ENCODE results near the gene KCNH1. TPM values are rescaled to one million over a fixed set of nuclear protein-coding genes. Genes with fewer than 3 reads are reported as not detected.

Gene KCNH1
- total and polyA plus RNA-seq, 9 of the 15 experiments (the other 6 are each of a cell fraction or from before 2014, with no cell fraction given), result not detected

DNA sequence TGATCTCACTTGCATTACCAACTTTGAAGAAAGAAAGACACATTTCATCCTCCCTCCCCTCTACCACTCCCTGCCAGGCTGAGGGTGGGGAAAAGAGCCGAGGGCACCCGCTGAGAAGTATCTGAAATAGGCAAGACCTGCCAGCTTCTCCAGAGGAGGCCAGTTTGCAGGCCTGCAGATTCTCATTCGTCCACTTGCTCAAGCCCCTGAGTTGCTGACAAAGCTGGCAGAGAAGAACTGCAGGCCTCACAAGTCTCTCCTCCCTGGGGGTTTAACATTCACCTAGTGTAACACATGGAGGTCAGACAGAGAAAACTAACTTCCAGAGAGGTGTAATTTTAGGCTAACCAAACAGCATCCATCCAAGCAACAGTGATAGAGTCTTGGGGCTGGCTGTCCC, 428.9 kb downstream of the KCNH1 start (continued):
- TF ChIP-seq PRDM10 (IDR thresholded peaks at IDR 0.05; ENCODE audit: partially characterized antibody) (no peak), ZC3H8 (IDR thresholded peaks at IDR 0.05) (no peak), IRF1 (CRISPR knock-in tag; IDR thresholded peaks at IDR 0.05; ENCODE audit: borderline replicate concordance) (no peak), ETS2 (tag; IDR thresholded peaks at IDR 0.05; ENCODE audit: borderline replicate concordance, poor library complexity, severe bottlenecking) (no peak), BRD9 (IDR thresholded peaks at IDR 0.05; ENCODE audit: low read depth, partially characterized antibody) (no peak), KHSRP (IDR thresholded peaks at IDR 0.05) (no peak), MAFF (IDR thresholded peaks at IDR 0.05; ENCODE audit: low read length) (no peak), KDM1A (IDR thresholded peaks at IDR 0.05) (no peak), ZNF780A (CRISPR knock-in tag; IDR thresholded peaks at IDR 0.05) (no peak)
- TF ChIP-seq, protein P1, sequence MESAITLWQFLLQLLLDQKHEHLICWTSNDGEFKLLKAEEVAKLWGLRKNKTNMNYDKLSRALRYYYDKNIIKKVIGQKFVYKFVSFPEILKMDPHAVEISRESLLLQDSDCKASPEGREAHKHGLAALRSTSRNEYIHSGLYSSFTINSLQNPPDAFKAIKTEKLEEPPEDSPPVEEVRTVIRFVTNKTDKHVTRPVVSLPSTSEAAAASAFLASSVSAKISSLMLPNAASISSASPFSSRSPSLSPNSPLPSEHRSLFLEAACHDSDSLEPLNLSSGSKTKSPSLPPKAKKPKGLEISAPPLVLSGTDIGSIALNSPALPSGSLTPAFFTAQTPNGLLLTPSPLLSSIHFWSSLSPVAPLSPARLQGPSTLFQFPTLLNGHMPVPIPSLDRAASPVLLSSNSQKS (CRISPR knock-in tag; IDR thresholded peaks at IDR 0.05), result no peak
